ENCODE results near the gene G0S2. TPM values are rescaled to one million over a fixed set of nuclear protein-coding genes. Genes with fewer than 3 reads are reported as not detected.

G0S2 gene
- total RNA-seq, 1 donor from 2014 or later: 41.0 TPM

GRCh38 chr1:209715314-209715713, 40.1 kb downstream of the G0S2 start:
- H3K4me3 ChIP-seq (ENCODE audit: low read depth, low read length): no peak overlapping the region
- no peak for DNase-seq (ENCODE audit: low read depth)
- no peak for TF ChIP-seq CTCF (conservative IDR thresholded peaks at IDR 0.05; ENCODE audit: low read depth, low read length)

- DNase-seq (ENCODE audit: low read depth): no peak
- H3K4me3 ChIP-seq (ENCODE audit: low read depth, low read length): no peak overlapping the region
- no peak for TF ChIP-seq CTCF (conservative IDR thresholded peaks at IDR 0.05; ENCODE audit: low read depth, low read length)
These were observed 42.6 kb downstream of the G0S2 start for GRCh38 chr1:209717818-209718217.

- no peak for DNase-seq (ENCODE audit: low read depth)
- H3K4me3 ChIP-seq (ENCODE audit: low read depth, low read length): no peak overlapping the region
- no peak for TF ChIP-seq CTCF (conservative IDR thresholded peaks at IDR 0.05; ENCODE audit: low read depth, low read length)
These were observed 45.1 kb downstream of the G0S2 start for GRCh38 chr1:209720326-209720725.

GRCh38 chr1:209720826-209721225, 45.6 kb downstream of the G0S2 start:
- no peak for DNase-seq (ENCODE audit: low read depth)
- no peak overlapping the region for H3K4me3 ChIP-seq (ENCODE audit: low read depth, low read length)
- no peak for TF ChIP-seq CTCF (conservative IDR thresholded peaks at IDR 0.05; ENCODE audit: low read depth, low read length)

DNA sequence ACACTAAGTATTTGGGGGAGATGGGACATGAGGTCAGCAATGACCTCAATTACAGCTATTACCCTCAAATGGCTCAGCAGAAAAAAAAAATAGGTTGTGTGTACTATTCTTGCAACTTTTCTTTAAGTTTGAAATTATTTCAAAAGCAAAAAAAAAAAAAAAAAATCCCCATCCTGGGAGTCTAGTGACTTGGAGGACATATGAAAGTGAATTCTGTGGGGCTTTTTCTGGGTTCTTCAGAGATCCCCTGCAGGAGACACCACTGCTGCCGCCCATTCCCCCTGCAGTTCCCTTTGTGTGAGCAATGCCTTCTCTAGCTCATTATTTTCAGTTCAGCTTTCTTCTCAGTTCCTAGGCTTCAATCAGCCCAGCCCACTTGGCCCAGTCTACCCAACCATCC, 46.1 kb downstream of the G0S2 start:
- TF ChIP-seq CTCF (conservative IDR thresholded peaks at IDR 0.05; ENCODE audit: low read depth, low read length): no peak
- no peak overlapping the region for H3K4me3 ChIP-seq (ENCODE audit: low read depth, low read length)
- no peak for DNase-seq (ENCODE audit: low read depth)

GRCh38 chr1:209723265-209723664, 48.1 kb downstream of the G0S2 start:
- no peak for DNase-seq (ENCODE audit: low read depth)
- no peak overlapping the region for H3K4me3 ChIP-seq (ENCODE audit: low read depth, low read length)
- no peak for TF ChIP-seq CTCF (conservative IDR thresholded peaks at IDR 0.05; ENCODE audit: low read depth, low read length)

DNA sequence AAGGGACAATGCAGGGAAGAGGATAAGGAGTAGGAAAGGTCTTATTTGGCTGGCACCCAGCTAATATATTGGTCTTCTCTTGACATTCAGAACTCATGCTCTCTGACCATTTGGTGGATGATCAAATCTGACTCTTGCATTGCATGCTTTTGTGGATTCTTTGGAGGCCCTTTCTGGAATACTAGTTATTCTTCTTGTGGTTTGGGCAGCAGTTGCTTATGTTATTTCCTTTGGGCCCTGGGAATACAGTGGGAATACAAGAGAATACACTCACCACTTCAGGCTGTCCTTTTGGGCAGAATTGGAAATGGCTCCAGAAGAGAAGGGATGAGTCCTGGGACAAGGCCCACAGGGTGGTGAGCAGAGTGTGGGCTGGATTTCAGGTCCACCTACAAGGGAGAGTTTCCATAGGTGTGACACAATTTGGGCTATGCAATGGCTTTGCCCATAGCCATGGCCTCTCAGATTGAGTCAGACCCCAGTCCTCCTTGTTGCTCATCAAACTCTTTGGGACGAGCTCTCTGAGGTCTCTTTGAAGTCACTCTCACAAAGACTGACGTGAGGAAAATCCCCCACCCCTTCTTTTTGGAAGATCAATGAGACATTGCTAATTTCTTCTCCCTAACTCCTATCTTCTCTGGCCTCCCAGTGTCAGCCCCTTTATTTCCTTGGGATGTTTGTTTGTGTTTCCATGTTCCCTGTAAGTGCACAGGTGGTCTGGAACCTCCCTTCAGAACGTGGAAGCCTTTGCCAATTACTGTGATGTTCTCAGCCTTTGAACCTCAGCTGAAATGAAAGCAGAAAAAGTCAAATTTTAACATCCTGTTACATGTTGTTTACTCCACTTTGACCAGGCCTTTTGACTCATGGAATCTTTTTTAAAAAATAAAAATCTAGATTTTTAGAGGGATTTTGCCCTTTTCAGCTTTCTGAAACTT, 48.8 kb downstream of the G0S2 start:
- no peak for TF ChIP-seq CTCF (conservative IDR thresholded peaks at IDR 0.05; ENCODE audit: low read depth, low read length)
- no peak for DNase-seq (ENCODE audit: low read depth)
- no peak overlapping the region for H3K4me3 ChIP-seq (ENCODE audit: low read depth, low read length)
